IMR-90 (cell line): ENCODE measurements around the gene LRRC75A. TPM values are rescaled to one million over a fixed set of nuclear protein-coding genes. Genes with fewer than 3 reads are reported as not detected.

Experiments used
- ATAC-seq: fragments of 200-7000 bp; cut with Tn5 transposase; 2 replicates; pipeline ENCODE4 v1.9.1; 2020; ENCODE audit warnings: low read depth, mild to moderate bottlenecking, moderate library complexity
- BruUV-seq: library from RNA; stranded (reverse); fragments of 400-500 nt; replicated peaks from 2 replicates; lab custom pipeline; 2021; lab: Mats Ljungman, UMichigan
- CTCF ChIA-PET: fragments of 300-600 bp; formaldehyde crosslinking; extraction: SDS; loops from one replicate; lab custom pipeline; 2021; ENCODE audit warnings: antibody characterized with exemption; lab: Yijun Ruan, JAX
- POLR2A ChIA-PET: fragments of 300-600 bp; sonication (Branson Sonifier 250); formaldehyde crosslinking; loops from one replicate; lab custom pipeline; 2022; ENCODE audit warnings: antibody characterized with exemption; ENCODE audit not compliant: unreplicated experiment; lab: Charles Lee
- DNase-seq: peaks from one replicate; pipeline ENCODE4 v3.0.0; 2013
- H2AFZ ChIP-seq: replicated peaks from 2 replicates; pipeline ENCODE3; 2013; ENCODE audit warnings: low read length, mild to moderate bottlenecking; ENCODE audit not compliant: poor library complexity
- H2AK5ac ChIP-seq: 2 replicates; pipeline ENCODE4 v1.6.1; 2013; ENCODE audit warnings: low read depth, low read length, inconsistent platforms
- H2AK9ac ChIP-seq: replicated peaks from 2 replicates; pipeline ENCODE3; 2013; ENCODE audit warnings: mild to moderate bottlenecking, low read depth, low read length, moderate library complexity; ENCODE audit not compliant: poor library complexity
- H2BK120ac ChIP-seq: 2 replicates; pipeline ENCODE4 v1.6.1; 2013; ENCODE audit warnings: low read depth, low read length, inconsistent platforms
- H2BK15ac ChIP-seq: 3 replicates; pipeline ENCODE4 v1.6.1; 2013; ENCODE audit warnings: low read depth, low read length, inconsistent platforms
- H2BK20ac ChIP-seq: 2 replicates; pipeline ENCODE4 v1.6.1; 2013; ENCODE audit warnings: low read depth, mild to moderate bottlenecking, inconsistent platforms, low read length, moderate library complexity
- H2BK5ac ChIP-seq: 2 replicates; pipeline ENCODE4 v1.6.1; 2013; ENCODE audit warnings: mild to moderate bottlenecking, low read depth, low read length, inconsistent platforms; ENCODE audit not compliant: poor library complexity, severe bottlenecking
- H3K14ac ChIP-seq: replicated peaks from 2 replicates; pipeline ENCODE4 v1.6.1; 2013; ENCODE audit warnings: low read depth, low read length, inconsistent platforms
- H3K18ac ChIP-seq: 2 replicates; pipeline ENCODE4 v1.6.1; 2013; ENCODE audit warnings: low read depth, low read length, control low read depth
- H3K23ac ChIP-seq: 2 replicates; pipeline ENCODE4 v1.6.1; 2013; ENCODE audit warnings: low read depth, low read length, inconsistent platforms
- H3K27ac ChIP-seq: 2 replicates; pipeline ENCODE4 v1.5.1; 2013; ENCODE audit warnings: mild to moderate bottlenecking, control low read depth, low read length; ENCODE audit not compliant: insufficient read depth
- H3K27me3 ChIP-seq: 2 replicates; pipeline ENCODE4 v1.6.1; 2013; ENCODE audit warnings: low read length; ENCODE audit not compliant: control insufficient read depth, insufficient read depth
- H3K36me3 ChIP-seq: 2 replicates; pipeline ENCODE4 v1.6.1; 2013; ENCODE audit warnings: low read length, mixed read lengths; ENCODE audit not compliant: control insufficient read depth, insufficient read depth
- H3K4ac ChIP-seq: 2 replicates; pipeline ENCODE4 v1.6.1; 2013; ENCODE audit warnings: low read depth, low read length, inconsistent platforms
- H3K4me1 ChIP-seq: 2 replicates; pipeline ENCODE4 v1.6.1; 2013; ENCODE audit warnings: low read length, mixed read lengths; ENCODE audit not compliant: control insufficient read depth, insufficient read depth
- H3K4me2 ChIP-seq: 2 replicates; pipeline ENCODE4 v1.6.1; 2013; ENCODE audit warnings: low read depth, mild to moderate bottlenecking, control low read depth, low read length, moderate library complexity
- H3K4me3 ChIP-seq: 2 replicates; pipeline ENCODE4 v1.5.1; 2013; ENCODE audit warnings: low read depth, mild to moderate bottlenecking, control low read depth, low read length, moderate library complexity; ENCODE audit not compliant: insufficient read depth
- H3K56ac ChIP-seq: 2 replicates; pipeline ENCODE4 v1.6.1; 2013; ENCODE audit warnings: low read length, inconsistent platforms; ENCODE audit not compliant: insufficient read depth; ENCODE audit errors: extremely low read depth
- H3K79me1 ChIP-seq, 2 experiments: 2 replicates each; pipeline ENCODE4 v1.6.1; 2013; ENCODE audit warnings: low read length in 2 of 2, inconsistent platforms in 1 of 2, low read depth in 1 of 2
- H3K9ac ChIP-seq: 2 replicates; pipeline ENCODE4 v1.6.1; 2013; ENCODE audit warnings: low read depth, low read length, control low read depth
- H3K9me1 ChIP-seq: 2 replicates; pipeline ENCODE4 v1.6.1; 2013; ENCODE audit warnings: low read length, inconsistent platforms; ENCODE audit not compliant: insufficient read depth
- H3K9me3 ChIP-seq: 2 replicates; pipeline ENCODE4 v1.6.1; 2013; ENCODE audit warnings: low read length; ENCODE audit not compliant: control insufficient read depth, insufficient read depth
- H4K20me1 ChIP-seq: 2 replicates; pipeline ENCODE4 v1.6.1; 2013; ENCODE audit warnings: low read length, inconsistent platforms; ENCODE audit not compliant: insufficient read depth
- H4K5ac ChIP-seq: 2 replicates; pipeline ENCODE4 v1.6.1; 2013; ENCODE audit warnings: mild to moderate bottlenecking, low read depth, low read length, control low read depth
- H4K8ac ChIP-seq, 2 experiments: 2 replicates each; pipeline ENCODE4 v1.6.1; 2013; ENCODE audit warnings: low read depth in 2 of 2, low read length in 2 of 2, control low read depth in 1 of 2, inconsistent platforms in 1 of 2
- H4K91ac ChIP-seq: 2 replicates; pipeline ENCODE4 v1.6.1; 2013; ENCODE audit warnings: low read depth, low read length, inconsistent platforms; ENCODE audit not compliant: insufficient read depth
- BHLHE40 ChIP-seq: fragments of 150-350 bp; IDR thresholded peaks from 2 replicates; pipeline ENCODE4 v1.6.1; 2016; ENCODE audit warnings: mild to moderate bottlenecking, low read depth, low read length
- CEBPB ChIP-seq: IDR thresholded peaks from 2 replicates; pipeline ENCODE4 v1.6.1; 2012; ENCODE audit warnings: low read depth, low read length, improper control_type of control experiment
- CHD1 ChIP-seq: IDR thresholded peaks from 2 replicates; pipeline ENCODE4 v1.6.1; 2012; ENCODE audit warnings: low read depth, low read length, improper control_type of control experiment
- CTCF ChIP-seq: conservative IDR thresholded peaks from 2 replicates; pipeline ENCODE4 v1.5.1; 2012; ENCODE audit warnings: mild to moderate bottlenecking, low read depth, low read length, improper control_type of control experiment
- ELK1 ChIP-seq: fragments of 150-350 bp; IDR thresholded peaks from 2 replicates; pipeline ENCODE4 v1.6.1; 2016; ENCODE audit warnings: low read depth, mild to moderate bottlenecking, low read length, moderate library complexity, borderline replicate concordance
- FOS ChIP-seq: fragments of 150-350 bp; IDR thresholded peaks from 2 replicates; pipeline ENCODE4 v1.6.1; 2016; ENCODE audit warnings: low read depth, low read length
- MAFK ChIP-seq: IDR thresholded peaks from 2 replicates; pipeline ENCODE4 v1.6.1; 2012; ENCODE audit warnings: low read depth, low read length, improper control_type of control experiment
- MAZ ChIP-seq: IDR thresholded peaks from 2 replicates; pipeline ENCODE4 v1.6.1; 2012; ENCODE audit warnings: low read depth, mild to moderate bottlenecking, low read length, improper control_type of control experiment, moderate library complexity, borderline replicate concordance
- MXI1 ChIP-seq: IDR thresholded peaks from 2 replicates; pipeline ENCODE4 v1.6.1; 2012; ENCODE audit warnings: low read depth, mild to moderate bottlenecking, low read length, moderate library complexity, borderline replicate concordance
- POLR2A ChIP-seq: IDR thresholded peaks from 2 replicates; pipeline ENCODE4 v1.6.1; 2012; ENCODE audit warnings: mild to moderate bottlenecking, low read depth, low read length
- RAD21 ChIP-seq: IDR thresholded peaks from 2 replicates; pipeline ENCODE4 v1.6.1; 2012; ENCODE audit warnings: low read length, improper control_type of control experiment
- RCOR1 ChIP-seq: IDR thresholded peaks from 2 replicates; pipeline ENCODE4 v1.6.1; 2012; ENCODE audit warnings: mild to moderate bottlenecking, low read length, improper control_type of control experiment; ENCODE audit not compliant: insufficient replicate concordance
- RFX5 ChIP-seq: IDR thresholded peaks from 2 replicates; pipeline ENCODE4 v1.8.0; 2012; ENCODE audit warnings: low read depth, mild to moderate bottlenecking, low read length, moderate library complexity
- SMC3 ChIP-seq: fragments of 150-350 bp; IDR thresholded peaks from 2 replicates; pipeline ENCODE4 v1.6.1; 2016; ENCODE audit warnings: low read depth, mild to moderate bottlenecking, antibody characterized with exemption, low read length, moderate library complexity
- WGBS, 2 experiments: methylation state at CpG; one replicate each; pipeline versions ENCODE4 v1.1.5 to v1.1.7; 2013; ENCODE audit warnings: missing lambda C conversion rate in 2 of 2; ENCODE audit not compliant: insufficient read length in 1 of 2; ENCODE audit errors: extremely low coverage in 2 of 2; 5-methylcytosine and 5-hydroxymethylcytosine counted together
- dilution Hi-C: fragments of 300-500 bp; cut with HindIII; formaldehyde crosslinking; loops from one replicate; pipeline ENCODE4 v1.14.3; 2018; ENCODE audit warnings: low sequenced_read_pairs; ENCODE audit not compliant: unreplicated experiment
- in situ Hi-C: fragments of 300-500 bp; cut with MboI; formaldehyde crosslinking; loops from 3 replicates; pipeline ENCODE4 v1.14.3; 2019; ENCODE audit warnings: low sequenced_read_pairs, inconsistent platforms, mixed read lengths
- intact Hi-C: fragments of 100-400 bp; cut with micrococcal nuclease; formaldehyde crosslinking; loops from 2 replicates; pipeline ENCODE4 v1.10.0; 2022
- polyA plus RNA-seq, 3 experiments: library from polyadenylated mRNA; depleted of rRNA; stranded (reverse); fragments of >200 nt; gene quantifications; 2 replicates each; pipeline ENCODE4 v1.2.3, GENCODE V29; 2012; ENCODE audit warnings: low replicate concordance in 1 of 3
- total RNA-seq: library from RNA; depleted of rRNA; stranded (reverse); fragments of >200 nt; gene quantifications from 2 replicates; pipeline ENCODE4 v1.2.3, GENCODE V29; 2012

The LRRC75A gene
- total and polyA plus RNA-seq, 2 of the 4 experiments (the other 2 are of a cell fraction), result 0.72 to 1.0 TPM

- ATAC-seq (no peak), DNase-seq (peak; percentile 28)
- POLR2A ChIA-PET, result interaction anchor here (0.5 kb wide), 1 partner anchor 10 kb away, joined by 3 read pairs; no protein-coding TSS in a partner anchor
- Histone ChIP-seq H4K91ac (peak overlapping the region; percentile 93), H2BK5ac (peak overlapping the region; percentile 96), H3K14ac (peak overlapping the region; percentile 91), H2AK9ac (peak overlapping the region; percentile 97), H2BK15ac (peak overlapping the region; percentile 93; the same call in 2 of the 3 replicates), H3K9me1 (peaks cover 37% of the 10 kb centered on the region), H3K9me3 (no peaks in the 10 kb centered on the region), H3K79me1 (peaks cover 0 to 61% of the 10 kb centered on the region in 2 experiments; a peak in 2 of 4 replicates), H3K4me3 (no peak overlapping the region), H3K4ac (peak overlapping the region; percentile 95), H3K4me2 (no peak overlapping the region), H3K9ac (0 out of 2 replicates have a peak overlapping the region, but pooled peaks have one; percentile 7), H3K36me3 (peaks cover under 1% of the 10 kb centered on the region; the same call in 1 of the 2 replicates), H4K20me1 (peaks cover 7% of the 10 kb centered on the region), H2AK5ac (peak overlapping the region; percentile 99), H4K5ac (peak overlapping the region; percentile 81), H2BK120ac (peak overlapping the region; percentile 93), H3K56ac (peak overlapping the region; percentile 71; the same call in 1 of the 2 replicates), H3K4me1 (peaks cover 34% of the 10 kb centered on the region), H3K23ac (peak overlapping the region; percentile 81), H3K27me3 (no peaks in the 10 kb centered on the region), H3K27ac (peak overlapping the region; percentile 88), H4K8ac (peak overlapping the region; percentile 72 to 87), H2AFZ (peak overlapping the region; percentile 78), H3K18ac (peak overlapping the region; percentile 75), H2BK20ac (peak overlapping the region; percentile 89)
- no CpG with 5 or more reads among the region's 7 CpGs for whole genome bisulfite sequencing, 2 experiments
- in situ Hi-C loops, result no loop called here
- no TSS peak for BruUV-seq
- intact Hi-C loops, result loop anchor here (5.0 kb wide), 1 partner anchor 961 kb away; no protein-coding TSS in a partner anchor
- dilution Hi-C loops, result no loop called here
- no peak for TF ChIP-seq RFX5
- no peak for TF ChIP-seq BHLHE40
- no peak for TF ChIP-seq FOS
- no peak for TF ChIP-seq RAD21
- no peak for TF ChIP-seq ELK1
- no peak for TF ChIP-seq CHD1
- TF ChIP-seq MXI1, result no peak
- no peak for TF ChIP-seq CEBPB
- TF ChIP-seq MAZ, result no peak
- no peak for TF ChIP-seq CTCF
- no peak for TF ChIP-seq MAFK
- TF ChIP-seq POLR2A, result no peak
- TF ChIP-seq SMC3, result no peak
- TF ChIP-seq RCOR1, result no peak
- CTCF ChIA-PET, result no interaction called here
These were observed 73.9 kb downstream of the LRRC75A start for GRCh38 chr17:16417896-16418684.
